Measurements from ENCODE around the gene RELN. TPM values are rescaled to one million over a fixed set of nuclear protein-coding genes. Genes with fewer than 3 reads are reported as not detected.
A peak's percentile ranks its signal among the peaks of the same experiment; 100 is the strongest.

RELN gene
- total and polyA plus RNA-seq, 2 of the 13 experiments (the other 11 are each of a cell fraction or from before 2014, with no cell fraction given), result 315 to 332 TPM

DNA sequence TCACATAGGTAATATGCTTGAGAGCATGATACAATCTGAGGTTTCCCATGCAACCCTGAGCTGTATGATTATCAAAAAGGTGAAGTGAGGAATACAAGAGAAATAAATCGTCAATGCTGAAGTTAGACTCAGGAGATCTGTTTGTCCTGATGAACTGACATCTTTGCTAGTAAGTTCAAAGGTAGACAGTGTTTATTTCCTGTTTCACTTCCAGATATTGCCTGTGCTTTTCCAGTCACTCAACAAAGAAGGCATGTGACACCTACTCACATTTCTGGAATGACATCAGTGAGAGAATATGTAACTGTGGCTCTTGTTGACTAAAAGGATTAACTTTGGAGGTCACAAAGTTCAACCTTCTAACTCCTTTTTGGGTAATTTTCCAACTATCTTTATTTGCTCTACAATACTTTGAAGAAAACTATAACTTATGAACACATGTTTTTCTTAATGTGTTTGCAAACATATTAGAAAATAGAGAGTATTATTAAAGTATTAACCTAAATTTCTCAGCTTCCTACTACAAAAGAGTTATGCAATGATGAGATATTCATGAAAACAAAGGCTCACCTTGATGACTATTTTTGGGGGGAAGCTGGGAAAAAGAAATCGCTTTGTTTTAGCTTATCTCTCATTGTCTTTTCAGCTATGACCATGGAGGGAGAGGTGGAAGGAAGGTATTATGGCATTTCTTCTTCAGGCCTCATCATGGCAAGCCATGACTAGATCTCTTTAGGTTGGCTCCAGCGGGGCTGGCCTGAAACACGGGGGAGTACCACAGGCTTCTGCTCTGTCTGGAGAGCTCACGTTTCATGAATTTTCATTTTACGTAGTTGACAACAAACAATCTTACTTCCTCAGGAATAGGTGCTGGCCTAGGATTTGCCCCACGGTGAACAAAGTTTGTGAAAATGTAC is 328.7 kb downstream of the RELN start:
- FAIRE-seq, result peak; percentile 91
- TSS peak; percentile 95 for BruUV-seq (replicated peaks)
- TF ChIP-seq ELF4 (CRISPR knock-in tag; IDR thresholded peaks at IDR 0.05; ENCODE audit: borderline replicate concordance) (no peak), ZNF558 (CRISPR knock-in tag; IDR thresholded peaks at IDR 0.05; ENCODE audit: borderline replicate concordance) (no peak), ZNF816 (CRISPR knock-in tag; IDR thresholded peaks at IDR 0.05; ENCODE audit: borderline replicate concordance) (no peak; the same call in 1 of the 2 replicates), NR2F1 (CRISPR knock-in tag; IDR thresholded peaks at IDR 0.05) (peak; percentile 94 to 99), TCF12 (IDR thresholded peaks at IDR 0.05) (no peak), TCF12 (CRISPR knock-in tag; IDR thresholded peaks at IDR 0.05) (no peak; the same call in 1 of the 2 replicates), ZBTB21 (CRISPR knock-in tag; IDR thresholded peaks at IDR 0.05) (no peak; the same call in 1 of the 2 replicates), KAT2B (IDR thresholded peaks at IDR 0.05; ENCODE audit: borderline replicate concordance, low read depth, low read length) (no peak), ZFP62 (CRISPR knock-in tag; IDR thresholded peaks at IDR 0.05) (no peak), ZNF205 (CRISPR knock-in tag; IDR thresholded peaks at IDR 0.05) (no peak), HMG20A (CRISPR knock-in tag; IDR thresholded peaks at IDR 0.05; ENCODE audit: borderline replicate concordance) (peak; percentile 99), ZNF660 (CRISPR knock-in tag; IDR thresholded peaks at IDR 0.05; ENCODE audit: borderline replicate concordance, low read depth) (no peak), SNAI1 (CRISPR knock-in tag; IDR thresholded peaks at IDR 0.05; ENCODE audit: borderline replicate concordance) (no peak), MED1 (CRISPR knock-in tag; IDR thresholded peaks at IDR 0.05) (peak; percentile 99)
- TF ChIP-seq, protein P1, sequence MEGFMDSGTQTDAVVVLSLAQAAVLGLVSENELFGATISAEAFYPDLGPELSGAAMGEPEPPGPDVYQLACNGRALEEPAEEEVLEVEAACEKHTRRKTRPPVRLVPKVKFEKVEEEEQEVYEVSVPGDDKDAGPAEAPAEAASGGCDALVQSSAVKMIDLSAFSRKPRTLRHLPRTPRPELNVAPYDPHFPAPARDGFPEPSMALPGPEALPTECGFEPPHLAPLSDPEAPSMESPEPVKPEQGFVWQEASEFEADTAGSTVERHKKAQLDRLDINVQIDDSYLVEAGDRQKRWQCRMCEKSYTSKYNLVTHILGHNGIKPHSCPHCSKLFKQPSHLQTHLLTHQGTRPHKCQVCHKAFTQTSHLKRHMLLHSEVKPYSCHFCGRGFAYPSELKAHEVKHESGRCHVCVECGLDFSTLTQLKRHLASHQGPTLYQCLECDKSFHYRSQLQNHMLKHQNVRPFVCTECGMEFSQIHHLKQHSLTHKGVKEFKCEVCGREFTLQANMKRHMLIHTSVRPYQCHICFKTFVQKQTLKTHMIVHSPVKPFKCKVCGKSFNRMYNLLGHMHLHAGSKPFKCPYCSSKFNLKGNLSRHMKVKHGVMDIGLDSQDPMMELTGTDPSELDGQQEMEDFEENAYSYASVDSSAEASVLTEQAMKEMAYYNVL (CRISPR knock-in tag; IDR thresholded peaks at IDR 0.05; ENCODE audit: borderline replicate concordance), result peak; percentile 85
- TF ChIP-seq, protein P2, sequence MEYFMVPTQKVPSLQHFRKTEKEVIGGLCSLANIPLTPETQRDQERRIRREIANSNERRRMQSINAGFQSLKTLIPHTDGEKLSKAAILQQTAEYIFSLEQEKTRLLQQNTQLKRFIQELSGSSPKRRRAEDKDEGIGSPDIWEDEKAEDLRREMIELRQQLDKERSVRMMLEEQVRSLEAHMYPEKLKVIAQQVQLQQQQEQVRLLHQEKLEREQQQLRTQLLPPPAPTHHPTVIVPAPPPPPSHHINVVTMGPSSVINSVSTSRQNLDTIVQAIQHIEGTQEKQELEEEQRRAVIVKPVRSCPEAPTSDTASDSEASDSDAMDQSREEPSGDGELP (IDR thresholded peaks at IDR 0.05; ENCODE audit: borderline replicate concordance, low read depth), result peak; percentile 41; the same call in 1 of the 2 replicates
- TF ChIP-seq, protein P3, sequence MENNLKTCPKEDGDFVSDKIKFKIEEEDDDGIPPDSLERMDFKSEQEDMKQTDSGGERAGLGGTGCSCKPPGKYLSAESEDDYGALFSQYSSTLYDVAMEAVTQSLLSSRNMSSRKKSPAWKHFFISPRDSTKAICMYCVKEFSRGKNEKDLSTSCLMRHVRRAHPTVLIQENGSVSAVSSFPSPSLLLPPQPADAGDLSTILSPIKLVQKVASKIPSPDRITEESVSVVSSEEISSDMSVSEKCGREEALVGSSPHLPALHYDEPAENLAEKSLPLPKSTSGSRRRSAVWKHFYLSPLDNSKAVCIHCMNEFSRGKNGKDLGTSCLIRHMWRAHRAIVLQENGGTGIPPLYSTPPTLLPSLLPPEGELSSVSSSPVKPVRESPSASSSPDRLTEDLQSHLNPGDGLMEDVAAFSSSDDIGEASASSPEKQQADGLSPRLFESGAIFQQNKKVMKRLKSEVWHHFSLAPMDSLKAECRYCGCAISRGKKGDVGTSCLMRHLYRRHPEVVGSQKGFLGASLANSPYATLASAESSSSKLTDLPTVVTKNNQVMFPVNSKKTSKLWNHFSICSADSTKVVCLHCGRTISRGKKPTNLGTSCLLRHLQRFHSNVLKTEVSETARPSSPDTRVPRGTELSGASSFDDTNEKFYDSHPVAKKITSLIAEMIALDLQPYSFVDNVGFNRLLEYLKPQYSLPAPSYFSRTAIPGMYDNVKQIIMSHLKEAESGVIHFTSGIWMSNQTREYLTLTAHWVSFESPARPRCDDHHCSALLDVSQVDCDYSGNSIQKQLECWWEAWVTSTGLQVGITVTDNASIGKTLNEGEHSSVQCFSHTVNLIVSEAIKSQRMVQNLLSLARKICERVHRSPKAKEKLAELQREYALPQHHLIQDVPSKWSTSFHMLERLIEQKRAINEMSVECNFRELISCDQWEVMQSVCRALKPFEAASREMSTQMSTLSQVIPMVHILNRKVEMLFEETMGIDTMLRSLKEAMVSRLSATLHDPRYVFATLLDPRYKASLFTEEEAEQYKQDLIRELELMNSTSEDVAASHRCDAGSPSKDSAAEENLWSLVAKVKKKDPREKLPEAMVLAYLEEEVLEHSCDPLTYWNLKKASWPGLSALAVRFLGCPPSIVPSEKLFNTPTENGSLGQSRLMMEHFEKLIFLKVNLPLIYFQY (CRISPR knock-in tag; IDR thresholded peaks at IDR 0.05; ENCODE audit: borderline replicate concordance), result no peak

More for the DNA sequence above, 328.7 kb downstream of the RELN start:
- DNase-seq (ENCODE audit: low spot score) (peak; percentile 100), ATAC-seq (peak; percentile 89)
- H3K4me2 ChIP-seq (ENCODE audit: low read depth, low read length), result peak overlapping the region; percentile 65
- CTCF ChIA-PET (ENCODE audit: low intra/inter-chr PET ratio, low total read pairs), result no interaction called here
- 60% methylated on average over 7 of the region's 7 CpGs for WGBS (ENCODE audit: low lambda C conversion rate)
- peak overlapping the region in 1 of 3 experiments; percentile 14; a peak in 1 of 6 replicates for H3K4me3 ChIP-seq (replicated peaks in 1 of 3; ENCODE audit: insufficient read depth in 1 of 3, low read depth in 2 of 3, low read length in 3 of 3)
- no peaks in the 10 kb centered on the region for H3K27me3 ChIP-seq (ENCODE audit: control insufficient read depth in 1 of 2, insufficient read depth in 2 of 2, low read length in 2 of 2)
- no peaks in the 10 kb centered on the region for H3K9me3 ChIP-seq (ENCODE audit: low read length)
- in situ Hi-C loops (cut with HindIII; ENCODE audit: extremely low pct_ligation_motif_present, low pct_unique_long_range_greater_than_20kb), result no loop called here
- H3K4me1 ChIP-seq (ENCODE audit: insufficient read depth, low read length), result peaks cover 76% of the 10 kb centered on the region
- no peaks in the 10 kb centered on the region for H4K20me1 ChIP-seq (ENCODE audit: insufficient read depth, low read length)
- peaks cover 0 to 8% of the 10 kb centered on the region in 2 experiments; a peak in 2 of 5 replicates for H3K36me3 ChIP-seq (replicated peaks in 1 of 2; ENCODE audit: control insufficient read depth in 1 of 2, insufficient read depth in 2 of 2, low read length in 2 of 2)
- H3K27ac ChIP-seq (ENCODE audit: extremely low read length, insufficient read depth, low read length), result peak overlapping the region; percentile 88
- intact Hi-C loops (cut with micrococcal nuclease; ENCODE audit: unreplicated experiment), result no loop called here
- H2AFZ ChIP-seq (ENCODE audit: low read length), result no peak overlapping the region
- H3K9ac ChIP-seq (ENCODE audit: insufficient read depth, low read depth, low read length), result peak overlapping the region; percentile 65
- H3K79me2 ChIP-seq (ENCODE audit: insufficient read depth, low read length), result peaks cover 2% of the 10 kb centered on the region
- POLR2A ChIA-PET, result interaction anchor here (0.7 to 1.5 kb wide), 2 partner anchors 8 to 32 kb away, joined by 3 to 4 read pairs; no protein-coding TSS in a partner anchor
